ENCODE results near the gene ANO4.
"Not testable (repeated sequence)": the region's sequence is repeated elsewhere in the genome, so short reads cannot be mapped to it uniquely, and the experiment has no call there.

ANO4 gene

DNA sequence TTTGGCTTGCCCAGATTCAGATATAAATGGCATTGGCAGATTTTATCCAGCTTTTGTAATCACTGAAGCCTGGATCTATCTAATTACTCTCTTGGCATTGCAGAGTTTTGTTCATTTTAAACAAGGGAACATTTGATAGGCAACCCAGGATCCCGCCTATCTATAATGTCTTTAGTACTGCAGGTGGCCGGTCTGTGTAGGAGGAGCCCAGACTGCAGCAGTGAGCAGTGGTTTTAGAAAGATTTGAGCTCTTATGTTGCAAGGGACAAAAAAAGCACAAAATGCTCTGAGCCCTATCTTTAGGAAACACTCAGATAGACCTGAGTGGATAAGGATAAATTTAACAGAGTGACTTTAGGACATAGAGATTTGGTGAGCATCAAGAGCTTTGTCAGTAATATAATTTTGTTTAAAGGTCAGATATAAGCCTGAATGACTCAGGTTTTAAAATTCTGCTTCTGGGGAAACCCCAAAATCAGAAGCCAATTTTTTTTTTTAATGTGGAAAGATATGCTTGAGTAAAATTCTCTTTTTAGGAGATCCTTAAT is 250.0 kb downstream of the ANO4 start:
- no peak for DNase-seq (ENCODE audit: low read depth)

DNA sequence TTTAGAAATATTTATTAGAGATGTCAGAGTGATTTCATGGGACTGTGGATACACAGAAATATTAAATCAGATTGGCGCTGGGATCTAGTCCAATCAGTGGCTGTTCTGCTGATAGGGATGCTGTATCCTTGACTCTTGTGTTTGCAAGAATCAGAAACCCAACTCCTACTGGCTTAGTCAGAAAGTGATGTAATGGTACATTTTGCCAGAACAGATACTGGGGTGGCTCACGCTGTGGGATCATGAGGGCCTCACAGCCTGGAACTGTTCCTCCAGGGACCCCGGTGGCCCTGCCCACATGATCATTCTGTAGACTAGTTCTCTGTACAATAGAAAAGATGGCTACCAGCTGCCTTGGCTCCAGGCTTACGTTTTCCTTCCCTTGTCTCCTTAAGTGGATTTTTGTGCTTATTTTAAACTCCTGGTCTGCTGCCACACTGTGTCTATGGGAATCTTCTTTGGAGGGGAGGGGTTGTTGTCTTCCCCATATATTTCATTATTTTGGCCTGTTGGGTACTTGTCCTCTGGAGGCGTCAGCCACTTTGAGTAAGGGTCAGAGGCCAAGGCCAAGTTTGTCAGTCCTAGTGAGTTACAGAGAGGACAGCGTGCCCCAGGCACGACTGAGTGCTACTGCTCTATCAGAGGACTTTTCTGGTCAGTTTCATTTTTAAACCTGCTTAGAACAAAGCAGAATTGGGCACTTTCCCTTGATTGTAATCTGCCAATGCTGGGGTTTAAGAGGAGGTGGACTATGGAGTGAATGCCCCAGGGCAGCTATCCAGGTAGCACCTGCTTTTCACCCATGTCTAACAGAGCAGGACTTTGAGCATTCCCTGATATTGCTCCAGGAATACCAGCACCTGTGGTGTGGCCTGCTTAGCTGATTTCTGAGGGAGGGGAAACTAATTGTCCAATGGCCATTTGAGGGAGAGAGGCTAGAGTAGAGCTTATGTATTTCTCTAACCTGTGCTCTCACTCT is 251.2 kb downstream of the ANO4 start:
- DNase-seq (ENCODE audit: low read depth) = no peak

GRCh38 chr12:101047652-101048051 is 253.1 kb downstream of the ANO4 start:
- no peak for DNase-seq (ENCODE audit: low read depth)

DNA sequence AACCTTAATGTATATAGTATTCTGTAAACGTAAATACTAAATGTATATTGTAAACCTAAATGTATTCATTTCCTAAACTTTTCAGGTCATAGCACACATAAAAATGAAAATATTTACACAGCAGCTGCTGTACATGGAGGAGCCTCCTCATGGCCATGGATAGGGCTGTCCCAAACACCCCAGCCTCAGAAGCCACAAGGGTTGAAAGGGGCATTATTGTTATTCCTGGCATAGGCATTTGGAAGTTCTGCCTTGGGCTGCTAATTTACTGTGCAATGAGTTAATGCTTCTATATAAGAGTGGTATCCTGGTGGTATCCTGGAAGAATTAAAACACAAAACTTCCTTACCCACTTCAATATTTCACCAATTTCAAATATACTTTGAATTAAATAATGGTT is 256.1 kb downstream of the ANO4 start:
- DNase-seq (ENCODE audit: low read depth) = no peak

DNA sequence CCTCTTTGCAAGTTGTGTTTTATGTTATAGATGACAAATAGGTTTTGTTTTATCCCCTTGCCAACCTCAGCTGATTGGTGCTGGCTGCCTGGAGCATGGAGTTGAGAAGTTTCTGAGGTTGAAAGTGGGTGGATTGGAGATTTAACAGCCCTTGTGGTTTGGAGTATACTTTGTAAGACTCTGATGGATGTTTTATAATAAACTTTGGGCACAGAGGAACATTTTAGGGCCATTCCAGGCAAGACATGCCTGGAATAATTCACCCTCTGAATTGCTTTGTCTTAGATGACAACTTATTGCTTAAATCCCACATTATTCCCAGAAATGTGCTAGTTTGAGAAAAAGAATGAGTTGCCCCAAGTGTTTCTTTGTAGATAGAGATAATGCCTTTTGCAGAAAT is 256.6 kb downstream of the ANO4 start:
- no peak for DNase-seq (ENCODE audit: low read depth)

- no peak for DNase-seq (ENCODE audit: low read depth)
Measured at GRCh38 chr12:101051901-101052550, 257.4 kb downstream of the ANO4 start.

DNA sequence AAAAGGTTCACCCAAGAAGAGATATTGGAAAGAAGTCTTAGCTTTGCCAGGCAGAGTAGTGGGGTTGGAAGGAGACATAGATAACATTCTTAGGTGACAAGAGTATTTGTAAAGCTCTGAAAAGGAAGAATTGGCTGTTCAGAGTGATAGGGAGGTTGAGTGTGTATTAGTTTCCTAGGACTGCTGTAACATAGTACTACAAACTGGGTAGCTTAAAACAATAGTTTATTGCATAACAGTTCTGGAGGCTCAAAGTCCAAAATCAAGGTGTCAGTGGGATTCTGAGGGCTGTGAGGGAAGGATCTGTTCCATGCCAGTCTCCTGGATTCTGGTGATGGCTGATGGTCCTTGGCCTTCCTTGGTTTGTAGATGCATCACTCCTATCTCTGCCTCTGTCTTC is 258.6 kb downstream of the ANO4 start:
- DNase-seq (ENCODE audit: low read depth) = no peak

DNA sequence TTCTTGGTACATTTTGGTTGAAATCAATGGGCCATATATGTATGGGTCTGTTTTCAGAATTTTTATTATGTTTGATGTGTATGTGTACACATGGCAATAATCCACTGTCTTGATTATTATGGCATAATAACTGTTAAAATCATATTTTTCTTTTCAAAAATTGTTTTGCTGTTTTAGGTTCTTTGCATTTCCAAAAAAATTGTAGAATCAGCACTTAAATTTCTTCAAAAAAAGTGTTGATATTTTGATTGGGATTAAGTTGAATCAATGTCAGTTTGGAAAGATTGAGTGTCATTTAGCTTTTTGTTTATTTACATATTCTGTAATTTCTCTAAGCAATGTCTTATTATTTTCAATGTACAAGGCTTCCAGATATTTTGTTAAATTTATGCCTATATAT is 261.4 kb downstream of the ANO4 start:
- DNase-seq (ENCODE audit: low read depth) = no peak

- DNase-seq (ENCODE audit: low read depth) = not testable (repeated sequence)
Measured at GRCh38 chr12:101062508-101062907, 267.9 kb downstream of the ANO4 start.

DNA sequence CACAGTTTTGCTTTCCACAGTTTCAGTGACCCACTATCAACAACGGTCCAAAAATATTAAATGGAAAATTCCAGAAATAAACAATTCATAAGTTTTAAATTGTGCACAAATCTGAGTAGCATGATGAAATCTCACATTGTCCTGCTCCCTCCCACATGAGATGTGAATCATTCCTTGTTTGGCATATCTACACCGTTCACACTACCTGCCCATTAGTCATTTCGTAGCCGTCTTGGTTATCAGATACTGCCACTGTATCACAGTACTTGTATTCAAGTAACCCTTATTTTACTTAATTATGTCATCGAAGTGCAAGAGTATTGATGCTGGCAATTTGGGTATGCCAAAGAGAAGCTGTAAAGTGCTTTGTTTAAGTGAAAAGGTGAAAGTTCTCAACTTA is 270.1 kb downstream of the ANO4 start:
- no peak for DNase-seq (ENCODE audit: low read depth)

GRCh38 chr12:101066489-101066888 is 271.9 kb downstream of the ANO4 start:
- DNase-seq (ENCODE audit: low read depth) = no peak

DNA sequence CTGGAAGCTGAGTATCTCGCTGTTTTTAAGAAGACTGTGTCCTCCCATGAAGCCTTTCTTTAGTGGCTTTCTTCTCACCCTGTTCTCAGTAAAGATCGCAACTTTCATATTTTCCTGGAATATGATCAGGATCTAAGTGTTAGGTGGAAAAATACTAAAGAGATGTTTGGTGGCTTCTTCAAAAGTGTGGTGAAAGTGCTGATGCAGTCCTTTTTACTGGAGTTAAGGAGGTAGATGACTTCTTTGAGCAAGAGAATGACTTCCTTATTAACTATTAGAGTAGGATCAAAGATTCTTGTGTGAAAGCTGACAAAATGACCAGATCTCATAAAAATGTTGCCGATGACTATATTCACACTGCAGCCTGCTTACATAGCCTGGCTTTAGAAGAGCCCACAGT is 273.8 kb downstream of the ANO4 start:
- DNase-seq (ENCODE audit: low read depth) = no peak

- no peak for DNase-seq (ENCODE audit: low read depth)
Measured at GRCh38 chr12:101068836-101069235, 274.3 kb downstream of the ANO4 start.

DNA sequence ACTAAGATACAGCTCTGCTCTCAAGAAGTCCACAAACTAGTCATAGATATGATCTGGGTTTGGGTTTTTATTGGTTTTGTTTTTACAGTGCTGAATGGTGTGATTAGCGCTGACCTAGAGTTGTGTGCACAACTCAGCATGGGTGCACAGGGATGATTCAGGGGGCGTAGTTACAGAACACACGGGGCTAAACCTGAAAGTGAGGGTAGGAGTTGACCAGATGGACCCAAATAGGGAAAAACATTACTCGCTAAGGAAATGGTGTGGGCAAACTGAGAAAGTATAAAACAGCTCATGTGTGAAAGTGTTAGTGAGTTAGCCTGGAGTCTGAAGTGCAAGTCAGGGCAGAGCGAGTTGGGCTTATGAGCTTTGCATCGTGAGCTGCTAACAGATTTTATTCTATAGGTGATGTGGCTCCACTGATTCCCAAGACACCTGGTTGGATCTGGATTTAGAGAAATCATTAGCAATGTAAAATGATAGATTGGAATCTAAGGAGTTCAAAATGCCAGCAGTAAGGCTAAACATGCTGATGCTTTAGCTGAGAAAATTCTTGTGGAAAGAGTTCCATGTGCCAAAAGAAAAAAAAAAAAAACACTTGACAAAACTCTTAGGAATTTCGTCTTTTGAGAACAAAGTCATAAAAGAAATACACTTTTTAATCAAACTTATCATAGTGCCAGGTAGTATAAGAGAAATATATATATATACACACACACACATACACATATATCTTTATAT is 280.5 kb downstream of the ANO4 start:
- no peak for DNase-seq (ENCODE audit: low read depth)

GRCh38 chr12:101076921-101077320 is 282.3 kb downstream of the ANO4 start:
- DNase-seq (ENCODE audit: low read depth) = no peak

DNA sequence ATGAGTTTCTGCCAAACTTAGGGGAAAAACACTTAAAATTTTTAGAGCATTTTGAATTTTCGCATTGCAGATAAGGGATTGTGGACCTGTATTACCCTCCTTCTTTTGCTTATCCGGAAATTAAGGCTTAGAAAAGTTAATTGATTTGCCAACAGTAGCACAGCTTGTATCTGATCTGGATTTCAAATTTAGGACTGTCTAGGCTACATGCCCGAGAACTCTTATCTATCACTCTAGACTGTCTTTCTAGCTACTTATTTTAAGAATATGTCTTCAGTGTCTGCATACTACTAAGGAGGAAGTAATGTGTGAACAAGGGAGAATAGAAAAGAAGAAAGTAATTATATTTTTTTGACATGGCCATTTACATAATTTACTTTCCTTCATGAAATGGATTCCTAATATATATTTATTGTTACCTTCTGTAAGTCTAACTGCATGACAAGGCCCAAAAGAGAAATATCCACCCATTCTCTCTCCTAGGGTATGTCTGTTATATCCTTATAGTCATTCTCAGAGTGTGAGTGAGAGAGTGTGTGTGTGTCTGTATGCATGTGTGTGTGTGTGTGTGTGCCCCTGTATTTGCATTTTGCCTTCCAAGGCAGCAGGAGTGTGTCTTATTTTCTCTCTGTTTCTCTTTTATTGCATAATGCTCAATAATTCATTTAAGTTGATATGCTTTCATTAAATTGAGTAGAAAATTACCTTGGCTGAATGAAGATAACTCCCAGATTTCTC is 283.4 kb downstream of the ANO4 start:
- no peak for DNase-seq (ENCODE audit: low read depth)

DNA sequence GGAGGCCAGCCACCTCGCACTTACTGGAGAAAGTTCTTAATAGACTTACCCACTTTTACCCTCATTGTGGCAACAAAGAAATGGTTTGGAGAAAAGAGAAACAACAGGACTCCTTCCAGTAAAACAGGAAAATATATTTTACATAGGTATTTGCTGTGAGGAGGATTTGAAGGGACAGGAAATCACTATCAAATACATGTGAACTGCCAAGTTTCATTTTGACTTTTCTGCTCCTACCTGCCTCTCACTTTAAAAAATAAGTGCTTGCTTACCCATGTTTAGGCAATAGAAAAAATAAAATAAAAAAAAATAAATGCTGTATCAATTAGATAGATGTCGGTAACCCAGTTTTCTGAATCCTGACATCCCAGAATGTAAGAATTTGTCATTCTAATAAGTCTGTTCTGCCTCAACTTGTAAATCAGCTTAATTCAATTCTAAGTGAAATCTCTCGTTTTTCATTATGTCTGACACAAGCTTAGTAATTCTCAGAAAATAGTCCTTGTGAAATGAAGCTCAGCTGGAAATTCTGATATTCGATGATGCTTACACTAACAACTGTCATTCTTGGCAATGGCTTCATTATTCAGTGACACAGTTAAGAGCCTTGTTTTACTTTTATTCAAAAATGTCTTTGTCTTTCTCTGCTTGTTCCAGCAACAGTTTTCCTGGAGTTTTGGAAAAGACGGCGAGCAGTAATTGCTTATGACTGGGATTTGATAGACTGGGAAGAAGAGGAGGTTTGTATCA is 284.1 kb downstream of the ANO4 start:
- no peak for DNase-seq (ENCODE audit: low read depth)

DNA sequence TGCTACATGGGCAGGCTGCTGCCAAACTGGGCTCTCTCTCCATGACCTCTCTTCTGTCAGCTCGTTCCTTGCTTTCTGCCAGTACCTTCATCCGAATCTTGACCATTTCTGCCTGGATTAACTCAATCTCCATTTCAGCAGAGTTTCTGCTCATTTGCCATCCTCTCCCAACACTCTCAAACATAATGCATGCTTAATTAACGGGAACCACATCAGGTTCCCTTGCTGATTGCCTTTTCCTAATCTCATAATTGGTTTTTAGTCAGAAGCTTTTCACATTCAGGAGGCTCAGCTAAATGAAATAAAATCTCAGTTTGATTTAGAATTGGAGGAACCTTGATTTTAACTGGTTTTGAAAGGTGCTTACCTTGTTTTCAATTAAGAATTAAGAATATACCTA is 288.1 kb downstream of the ANO4 start:
- no peak for DNase-seq (ENCODE audit: low read depth)

DNA sequence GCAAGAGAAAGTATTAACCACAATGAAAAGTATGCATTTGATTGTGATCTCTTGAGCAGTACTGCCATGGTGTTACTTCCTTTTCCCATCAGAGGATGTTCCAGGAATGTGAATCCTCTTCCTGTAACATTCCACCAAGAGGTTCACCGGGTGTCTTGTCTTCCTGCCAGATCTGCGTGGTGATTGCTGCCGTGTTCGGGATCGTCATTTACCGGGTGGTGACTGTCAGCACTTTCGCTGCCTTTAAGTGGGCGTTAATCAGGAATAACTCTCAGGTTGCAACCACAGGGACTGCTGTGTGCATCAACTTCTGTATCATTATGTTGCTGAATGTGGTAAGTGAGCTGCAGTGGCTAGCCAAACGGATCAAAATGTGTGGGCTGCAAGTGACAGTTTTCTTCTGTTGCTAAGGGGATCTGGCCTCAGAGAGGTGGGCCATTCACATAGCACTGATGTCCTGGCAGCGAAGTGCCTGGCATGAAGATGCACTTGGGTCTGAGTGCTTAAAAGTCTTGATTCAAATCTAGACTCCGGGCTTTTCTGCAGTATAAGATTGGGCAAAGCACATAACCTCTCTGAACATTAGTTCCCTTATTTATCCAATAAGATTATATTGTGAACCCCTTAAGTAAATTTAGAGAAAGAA is 292.0 kb downstream of the ANO4 start:
- no peak for DNase-seq (ENCODE audit: low read depth)

GRCh38 chr12:101087920-101088319 is 293.3 kb downstream of the ANO4 start:
- no peak for DNase-seq (ENCODE audit: low read depth)
